Putamen (tissue), 1 donor: ENCODE results near the gene PACC1.
"Not testable (repeated sequence)": the region's sequence is repeated elsewhere in the genome, so short reads cannot be mapped to it uniquely, and the experiment has no call there.

Experiments
- DNase-seq: peaks from one replicate; pipeline ENCODE4 v3.0.0-alpha.2; 2016; ENCODE audit warnings: low spot score

The PACC1 gene

DNA sequence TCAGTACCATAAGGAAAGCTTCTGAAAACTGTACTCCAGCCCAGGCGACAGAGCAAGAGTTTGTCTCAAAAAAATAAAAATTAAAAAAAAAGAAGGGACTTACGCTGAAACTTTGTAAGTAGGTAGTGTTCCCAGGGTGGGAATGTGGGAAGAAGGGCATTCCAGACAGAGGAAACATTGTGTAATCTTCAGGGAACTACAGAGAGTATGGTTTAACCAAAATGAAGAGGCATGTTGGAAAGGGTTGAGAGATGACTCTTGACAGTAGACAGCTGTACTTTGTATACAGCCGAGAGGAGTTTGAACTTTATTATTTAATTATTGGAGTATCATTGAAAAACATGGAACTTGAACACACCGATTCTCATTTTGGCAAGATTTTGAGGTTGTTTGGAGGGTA is 86.4 kb downstream of the PACC1 start:
- DNase-seq = no peak

DNA sequence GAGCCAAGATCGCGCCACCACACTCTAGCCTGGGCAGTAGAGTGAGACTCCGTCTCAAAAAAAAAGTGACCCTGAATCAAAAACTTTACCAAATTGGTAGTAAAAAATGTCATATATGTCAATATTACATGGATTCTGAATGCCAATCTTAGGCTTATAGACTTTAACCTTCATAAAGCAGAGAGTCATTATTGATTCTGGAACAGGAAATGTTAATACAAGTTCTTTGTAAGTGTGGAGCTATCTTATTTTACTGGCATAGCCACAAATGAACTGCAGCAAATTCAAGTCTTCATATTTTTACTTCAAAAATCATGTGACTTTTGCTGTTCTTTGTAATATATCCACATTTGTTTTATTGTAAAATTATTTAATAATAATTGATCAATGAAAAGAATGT is 88.1 kb downstream of the PACC1 start:
- DNase-seq = no peak

DNA sequence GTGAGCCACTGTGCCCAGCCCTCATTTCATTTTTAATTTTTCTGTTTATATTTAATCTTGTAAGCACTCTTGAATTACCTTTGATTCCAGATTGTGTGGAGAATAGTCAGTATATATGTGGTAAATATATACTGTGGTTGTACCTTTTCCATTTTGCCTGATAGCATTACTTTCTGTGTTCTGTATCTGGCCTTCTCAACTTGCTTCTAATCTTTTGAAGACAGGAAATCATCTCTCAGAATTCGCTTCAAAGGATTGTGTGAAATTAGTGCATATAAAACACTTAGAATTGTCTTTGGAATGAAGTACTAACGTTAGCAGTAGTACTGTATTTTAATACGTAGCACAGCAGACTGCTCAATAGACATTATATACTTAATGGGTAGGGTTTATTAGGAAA is 91.6 kb downstream of the PACC1 start:
- DNase-seq = no peak

DNA sequence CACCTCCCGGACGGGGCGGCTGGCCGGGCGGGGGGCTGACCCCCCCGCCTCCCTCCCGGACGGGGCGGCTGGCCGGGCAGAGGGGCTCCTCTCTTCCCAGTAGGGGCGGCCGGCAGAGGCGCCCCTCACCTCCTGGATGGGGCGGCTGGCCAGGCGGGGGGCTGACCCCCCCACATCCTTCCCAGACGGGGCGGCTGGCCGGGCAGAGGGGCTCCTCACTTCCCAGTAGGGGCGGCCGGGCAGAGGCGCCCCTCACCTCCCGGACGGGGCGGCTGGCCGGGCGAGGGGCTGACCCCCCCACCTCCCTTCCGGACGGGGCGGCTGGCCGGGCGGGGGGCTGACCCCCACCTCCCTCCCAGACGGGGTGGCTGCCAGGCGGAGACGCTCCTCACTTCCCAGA is 93.7 kb downstream of the PACC1 start:
- not testable (repeated sequence) for DNase-seq

DNA sequence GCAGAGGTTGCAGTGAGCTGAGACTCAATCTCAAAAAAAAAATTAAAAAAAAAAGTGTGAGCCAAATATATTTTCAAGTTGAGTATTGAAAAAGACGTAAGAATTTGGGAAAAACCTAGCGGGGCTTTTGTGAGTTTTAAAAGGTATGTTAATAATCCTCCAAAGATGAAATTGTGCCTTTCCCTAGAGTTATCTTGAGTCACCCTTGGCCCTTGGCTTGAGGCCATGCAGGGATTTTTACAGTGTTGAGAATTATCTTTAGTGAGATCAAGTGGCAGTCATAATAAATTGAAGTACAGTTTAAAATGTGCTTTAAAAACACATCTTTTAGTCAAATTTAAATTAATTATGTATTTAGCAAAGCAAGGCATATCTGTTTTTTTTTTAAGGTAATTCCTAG is 96.8 kb downstream of the PACC1 start:
- no peak for DNase-seq

DNA sequence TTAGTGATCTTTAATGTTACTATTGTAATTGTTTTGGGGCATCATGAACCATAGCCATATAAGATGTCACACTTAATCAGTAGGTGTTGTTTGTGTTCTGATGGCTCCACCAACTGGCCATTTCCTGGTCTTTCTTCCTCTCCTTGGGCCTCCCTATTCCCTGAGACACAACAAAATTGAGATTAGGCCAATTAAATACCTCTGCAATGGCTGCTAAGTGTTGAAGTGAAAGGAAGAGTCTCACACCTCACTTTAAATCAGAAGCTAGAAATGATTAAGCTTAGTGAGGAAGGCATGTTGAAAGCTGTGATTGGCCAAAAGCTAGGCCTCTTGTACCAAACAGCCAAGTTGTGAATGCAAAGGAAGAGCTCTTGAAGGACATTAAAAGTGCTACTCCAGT is 98.8 kb downstream of the PACC1 start:
- DNase-seq = no peak

DNA sequence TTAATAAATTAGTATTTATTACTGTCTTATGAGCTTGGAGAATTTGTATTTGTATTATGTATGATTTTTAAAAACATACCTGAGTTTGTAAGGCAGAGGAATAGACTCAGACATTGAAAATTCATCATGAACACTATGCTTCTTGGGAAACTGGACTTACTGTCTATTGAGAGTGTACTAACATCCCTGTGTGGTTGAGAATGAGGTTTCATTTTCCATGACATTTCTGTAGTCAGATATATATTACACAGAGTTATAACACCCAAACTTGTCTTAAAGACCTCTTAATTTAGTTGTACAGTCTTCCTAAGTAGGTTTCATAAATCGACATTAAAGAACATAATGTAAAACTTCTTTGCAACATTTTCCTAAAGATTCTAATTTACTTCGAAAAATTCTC is 99.5 kb downstream of the PACC1 start:
- DNase-seq = no peak
